DMS53 treated with DMSO at 0.1 percent for 48 hours (cell line): ENCODE data around the gene PRR5L.
"Not testable (repeated sequence)": the region's sequence is repeated elsewhere in the genome, so short reads cannot be mapped to it uniquely, and the experiment has no call there.

ENCODE experiments used
- DNase-seq: peaks from one replicate; lab custom pipeline; 2025; ENCODE audit not compliant: unreplicated experiment; lab: John Stamatoyannopoulos, UW

Gene PRR5L

GRCh38 chr11:36325403-36325802 is 29.3 kb downstream of the PRR5L start:
- DNase-seq = not testable (repeated sequence)

DNA sequence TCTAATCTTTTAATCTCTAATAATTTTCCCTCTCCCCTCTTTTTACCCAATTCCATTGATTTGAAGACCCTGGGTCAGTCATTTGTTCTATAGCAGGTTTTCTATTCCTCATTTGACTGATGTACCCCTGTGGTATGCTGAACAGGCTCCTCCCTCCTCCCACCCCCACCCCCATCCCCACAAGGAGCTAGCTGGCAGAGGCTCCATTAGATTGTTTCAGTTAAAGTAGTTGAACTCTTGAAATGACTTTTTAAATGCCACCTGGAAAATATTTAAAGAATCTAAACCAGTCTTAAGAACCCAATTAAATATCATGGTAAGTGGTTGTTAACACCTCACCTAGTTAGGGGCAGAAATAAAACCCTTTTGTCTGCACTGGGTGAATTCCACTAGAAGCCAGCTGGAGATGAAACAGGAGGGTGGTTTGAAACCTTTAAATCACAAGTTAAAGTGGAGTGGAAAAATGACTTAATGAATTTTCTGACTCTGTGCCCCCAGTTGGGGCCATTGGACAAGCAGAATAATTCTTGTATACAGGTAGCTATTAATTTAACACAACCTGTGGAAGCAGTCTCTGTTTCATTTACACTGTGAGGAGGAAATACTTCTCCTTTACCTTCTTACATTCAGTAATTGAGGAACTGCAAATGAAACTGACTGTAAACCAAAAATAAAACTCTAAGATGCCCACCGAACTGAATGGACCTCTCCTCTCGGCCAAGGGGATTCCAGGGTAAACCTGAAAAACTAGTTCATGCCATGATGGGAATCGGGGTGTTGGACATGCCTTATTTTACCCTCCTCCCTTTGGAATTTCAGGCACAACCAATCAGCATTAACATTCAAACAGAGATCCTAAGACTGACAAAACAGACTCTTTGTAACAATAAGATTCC is 30.7 kb downstream of the PRR5L start:
- DNase-seq = no peak

DNA sequence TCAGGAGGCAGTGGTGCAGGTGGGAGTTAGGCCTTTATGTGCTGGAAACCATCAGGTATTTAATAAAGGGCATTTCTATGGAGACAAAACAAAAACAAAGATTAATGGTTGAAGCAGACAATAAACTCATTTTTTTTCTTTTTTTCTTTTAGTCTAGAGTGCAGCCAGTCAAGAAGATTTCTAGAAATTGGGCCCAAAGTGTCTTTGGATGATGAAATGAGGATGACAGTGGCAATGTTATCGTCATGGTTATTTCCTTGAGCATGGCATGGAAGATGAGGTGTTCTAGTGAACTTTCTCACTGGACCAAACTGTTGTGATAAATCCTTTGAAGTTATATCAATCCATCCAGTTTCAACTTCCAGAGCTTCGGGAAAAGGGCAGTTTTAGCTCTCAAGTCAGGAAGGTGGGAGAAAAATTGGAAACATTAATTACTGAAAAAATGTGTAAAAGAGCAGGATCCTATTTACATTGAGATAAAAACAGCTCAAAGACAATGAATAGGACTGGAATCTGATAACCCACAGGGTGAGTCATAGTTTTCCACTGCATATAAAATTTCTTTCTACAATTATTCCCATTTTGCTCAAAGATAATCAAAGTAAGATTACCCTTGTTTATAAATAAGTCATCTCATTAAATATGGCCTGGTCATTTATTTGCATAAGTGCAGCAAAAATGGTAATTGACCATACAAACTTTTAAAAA is 33.0 kb downstream of the PRR5L start:
- DNase-seq = no peak

- DNase-seq = no peak
Observed at GRCh38 chr11:36330411-36330810, 34.3 kb downstream of the PRR5L start.

DNA sequence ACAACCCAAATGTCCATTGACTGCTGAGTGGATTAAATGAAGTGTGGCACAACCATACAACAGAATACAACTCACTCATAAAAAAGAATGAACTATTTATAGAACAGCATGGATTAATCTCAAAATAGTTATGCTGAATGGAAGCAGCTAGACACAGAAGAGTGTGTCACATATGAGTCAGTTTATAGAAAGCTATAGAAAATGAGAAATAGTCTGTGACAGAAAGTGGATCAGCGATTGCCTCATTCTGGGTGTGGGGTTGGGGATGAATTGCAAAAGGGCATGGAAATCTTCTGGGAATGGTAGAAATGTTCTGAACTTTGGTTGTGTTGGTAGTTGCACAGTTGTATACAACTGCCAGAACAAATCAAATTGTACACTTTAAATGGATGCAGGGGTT is 37.4 kb downstream of the PRR5L start:
- DNase-seq = no peak

DNA sequence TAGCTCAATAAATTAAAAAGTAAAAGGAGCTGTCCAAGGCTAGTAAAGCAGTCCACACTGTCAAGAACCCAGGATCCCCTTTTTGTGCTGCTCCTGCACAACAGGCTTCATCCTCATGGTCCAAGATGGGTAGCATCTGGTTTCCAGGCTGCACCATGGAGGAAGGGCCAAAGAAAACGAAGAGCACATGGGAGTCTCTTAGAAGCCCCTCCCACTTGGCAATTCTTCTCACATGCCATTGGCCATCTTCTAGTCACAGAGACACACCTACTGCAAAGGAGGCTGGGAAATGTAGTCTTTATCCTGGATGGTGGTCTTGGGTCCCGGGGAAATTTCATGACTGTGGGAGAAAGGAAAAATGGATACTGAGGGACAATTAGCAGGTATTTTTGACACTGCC is 37.8 kb downstream of the PRR5L start:
- no peak for DNase-seq

DNA sequence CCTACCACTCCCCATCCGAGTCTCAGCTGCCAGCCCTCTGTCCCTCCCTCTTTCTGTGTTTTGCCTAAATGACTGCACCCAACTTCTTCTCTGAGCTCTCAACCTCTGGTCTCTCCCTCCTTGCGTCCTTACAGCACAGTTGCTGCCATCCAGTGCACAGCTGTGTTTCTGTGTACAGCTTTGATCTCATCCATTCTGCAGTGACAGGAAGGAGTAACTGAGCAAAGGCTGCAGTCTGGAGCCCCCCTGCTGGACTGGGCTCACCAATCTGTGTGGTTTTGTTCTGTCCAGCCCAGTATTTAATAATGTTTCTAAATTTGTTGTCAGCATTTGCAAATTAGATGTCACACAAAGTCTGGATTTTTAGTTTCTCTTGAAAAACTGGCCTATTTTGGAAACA is 43.8 kb downstream of the PRR5L start:
- DNase-seq = no peak

DNA sequence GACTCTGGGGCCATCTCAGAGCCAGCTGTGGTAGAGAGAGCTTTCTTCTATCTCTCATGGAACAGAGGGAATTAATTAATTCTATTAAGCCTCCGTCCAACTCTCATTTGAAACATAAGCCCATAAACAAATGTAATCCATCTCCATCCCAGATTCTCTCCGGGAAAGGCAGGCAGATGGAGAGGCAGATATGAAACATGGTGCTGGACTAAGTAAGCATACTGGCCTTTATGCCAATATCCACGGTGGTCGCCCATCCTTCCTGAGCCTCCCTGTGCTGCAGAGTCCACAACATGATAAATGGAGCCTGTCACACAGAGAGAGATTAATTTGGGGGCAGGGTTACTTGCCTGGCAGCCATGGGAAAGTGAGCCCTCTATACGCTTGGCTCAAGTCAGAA is 44.8 kb downstream of the PRR5L start:
- no peak for DNase-seq

- no peak for DNase-seq
Observed at GRCh38 chr11:36341915-36342314, 45.8 kb downstream of the PRR5L start.

GRCh38 chr11:36342327-36342726 is 46.2 kb downstream of the PRR5L start:
- DNase-seq = no peak

DNA sequence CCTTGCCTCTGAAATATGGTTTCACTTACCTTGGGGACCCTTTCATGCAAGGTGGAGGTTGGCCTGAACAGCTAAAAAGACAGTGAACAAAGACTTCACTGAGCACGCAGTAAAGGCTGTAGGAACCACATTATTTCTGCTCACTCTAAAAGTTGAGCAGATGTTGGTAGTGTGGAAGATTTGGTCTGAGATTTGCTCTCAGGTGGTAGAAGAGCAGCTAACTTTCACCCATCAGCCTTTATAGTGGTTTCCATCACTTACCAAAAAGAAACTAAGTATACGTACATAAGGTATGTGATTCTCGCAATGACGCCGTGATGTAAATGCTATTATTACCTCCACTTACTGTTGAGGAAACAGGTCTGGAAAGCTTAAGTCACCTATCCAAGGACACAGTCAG is 47.3 kb downstream of the PRR5L start:
- no peak for DNase-seq

- DNase-seq = no peak
Observed at GRCh38 chr11:36345084-36345511, 49.0 kb downstream of the PRR5L start.

GRCh38 chr11:36345535-36346141 is 49.5 kb downstream of the PRR5L start:
- DNase-seq = no peak

- no peak for DNase-seq
Observed at GRCh38 chr11:36346562-36347383, 50.7 kb downstream of the PRR5L start.

DNA sequence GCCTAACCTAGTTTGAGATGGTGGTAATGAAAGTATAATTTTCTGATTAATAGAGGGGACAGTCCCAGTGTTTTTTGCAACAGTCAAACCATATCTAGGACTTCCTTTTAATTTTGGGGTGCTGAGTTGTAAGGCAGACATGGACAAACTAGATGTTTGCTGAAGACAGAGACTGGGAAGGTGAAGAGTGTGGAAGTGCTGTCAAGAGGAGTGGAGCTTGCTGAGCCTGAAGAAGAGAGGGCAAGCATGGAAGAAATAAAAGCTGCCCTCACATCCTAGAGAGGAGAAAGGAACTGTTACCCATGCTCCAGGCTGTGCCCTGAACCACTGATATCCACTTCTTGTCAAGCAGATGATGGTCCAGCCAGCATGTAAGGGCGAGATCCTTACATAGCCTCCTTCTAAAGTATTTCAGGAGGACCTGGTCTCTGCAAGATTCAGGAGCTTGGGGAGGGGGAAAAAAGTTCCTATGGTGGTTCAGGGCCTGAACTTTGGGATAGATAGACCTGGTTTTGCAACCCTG is 51.4 kb downstream of the PRR5L start:
- no peak for DNase-seq

GRCh38 chr11:36349351-36350136 is 53.5 kb downstream of the PRR5L start:
- no peak for DNase-seq

DNA sequence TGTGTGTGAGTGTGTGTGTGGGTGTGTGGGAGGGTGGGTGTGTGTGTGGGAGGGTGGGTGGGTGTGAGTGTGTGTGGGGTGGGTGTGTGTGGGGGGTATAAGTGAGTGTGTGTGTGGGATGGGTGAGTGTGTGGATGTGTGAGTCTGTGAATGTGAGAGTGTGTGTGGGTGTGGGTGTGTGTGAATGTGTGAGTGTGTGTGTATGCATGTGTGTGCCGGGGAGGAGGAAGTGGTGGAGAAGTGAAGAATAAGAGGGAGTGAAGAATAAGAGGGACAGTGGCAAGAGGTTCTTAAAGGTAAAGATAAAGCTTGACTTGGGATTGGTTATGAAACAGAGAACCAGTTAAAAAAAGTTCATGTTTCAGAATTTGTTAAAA is 54.0 kb downstream of the PRR5L start:
- DNase-seq = no peak

- no peak for DNase-seq
Observed at GRCh38 chr11:36352922-36353321, 56.8 kb downstream of the PRR5L start.

DNA sequence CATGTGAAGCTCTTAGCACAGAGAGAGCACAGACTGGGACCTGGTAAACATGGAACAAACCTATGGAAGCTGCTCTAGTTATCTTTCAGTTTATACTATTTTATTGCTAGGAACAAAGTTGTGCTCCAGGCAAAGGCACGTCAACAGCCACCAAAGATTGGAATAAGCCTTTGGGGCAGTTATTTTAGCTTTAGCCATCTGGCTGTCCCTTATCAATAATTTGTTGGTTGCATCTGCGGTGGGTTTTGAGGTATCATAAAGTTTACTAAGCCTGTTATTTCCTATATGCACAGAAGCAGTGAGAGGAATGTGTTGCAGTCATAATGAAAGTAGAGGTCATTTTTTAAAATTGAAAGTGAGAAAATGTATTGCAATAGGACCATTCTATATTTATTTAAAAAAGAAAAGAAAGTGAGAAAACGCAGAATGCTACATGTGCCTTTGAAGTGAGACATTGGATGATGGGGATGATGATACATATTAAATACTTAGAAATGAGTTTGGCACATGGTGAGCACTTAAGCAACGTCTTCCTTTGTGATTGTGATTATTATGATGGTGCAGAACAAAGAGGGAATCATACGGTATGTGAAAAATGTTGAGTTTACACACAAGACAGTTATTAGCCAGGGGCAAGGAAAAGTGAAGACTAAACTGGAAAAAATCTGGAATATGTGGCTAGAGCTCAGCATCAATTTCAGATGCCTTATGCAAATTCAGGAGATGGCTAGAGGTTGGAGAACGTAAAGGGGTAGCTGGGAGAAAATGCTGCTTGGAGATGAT is 58.3 kb downstream of the PRR5L start:
- no peak for DNase-seq
